GM12801 (cell line): ENCODE results near the gene LBX1.

Source experiments
- TF ChIP-seq, protein P1 (sequence below): IDR thresholded peaks from one replicate; pipeline ENCODE4 v1.5.1; 2011; ENCODE audit warnings: control low read depth; ENCODE audit not compliant: insufficient read length; ENCODE audit errors: extremely low read depth

Gene LBX1, protein sequence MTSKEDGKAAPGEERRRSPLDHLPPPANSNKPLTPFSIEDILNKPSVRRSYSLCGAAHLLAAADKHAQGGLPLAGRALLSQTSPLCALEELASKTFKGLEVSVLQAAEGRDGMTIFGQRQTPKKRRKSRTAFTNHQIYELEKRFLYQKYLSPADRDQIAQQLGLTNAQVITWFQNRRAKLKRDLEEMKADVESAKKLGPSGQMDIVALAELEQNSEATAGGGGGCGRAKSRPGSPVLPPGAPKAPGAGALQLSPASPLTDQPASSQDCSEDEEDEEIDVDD

DNA sequence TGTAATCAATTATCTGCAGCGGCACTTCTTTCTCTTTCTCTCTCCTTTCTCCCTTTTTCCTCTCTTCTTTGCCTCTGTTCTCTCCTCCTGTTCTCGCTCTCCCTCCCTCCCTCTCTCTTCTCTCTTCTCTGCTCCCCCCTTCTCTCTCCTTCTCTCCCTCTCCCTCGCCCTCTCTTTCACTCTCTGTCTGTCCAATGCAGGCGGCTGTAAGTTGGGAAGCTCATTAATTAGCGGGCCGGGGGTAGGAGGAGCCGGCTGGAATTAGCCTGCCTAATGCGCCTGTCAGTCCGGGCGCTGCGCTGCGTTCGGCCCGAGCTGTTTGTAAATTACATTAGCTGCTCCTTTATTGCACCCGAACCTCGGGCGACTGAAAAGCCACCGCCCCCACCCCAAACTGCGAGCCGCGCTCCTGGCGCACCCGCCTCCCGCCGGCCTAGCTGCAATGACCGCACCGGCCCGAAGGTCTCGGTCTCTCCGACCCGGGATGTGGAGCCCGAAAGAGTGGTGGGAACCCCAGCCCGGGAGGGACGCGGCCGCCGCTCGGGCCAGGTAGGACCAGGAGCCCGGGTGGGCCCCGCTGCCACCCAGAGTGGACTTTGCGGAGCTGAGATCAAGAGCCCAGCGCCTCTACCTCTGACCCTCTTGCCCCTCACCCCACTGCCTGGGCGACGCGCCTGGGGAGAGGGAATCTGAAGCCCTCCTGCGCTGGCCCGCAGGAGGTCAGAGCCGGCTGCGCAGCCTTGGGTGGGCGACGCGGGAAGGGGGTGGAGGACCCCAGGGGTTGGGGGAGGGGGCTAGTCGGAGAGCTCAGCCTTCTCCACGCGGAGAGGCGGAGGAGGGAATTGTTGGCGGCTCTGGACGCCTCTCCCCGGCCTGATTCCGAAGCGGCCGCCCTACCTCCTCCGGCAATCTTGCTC, at the start of gene LBX1:
Gene LBX1 (minus strand): TSS at position 198 of the 917 bp plus-strand sequence. CDS start 648 bp downstream, outside the sequence.
- TF ChIP-seq, protein P1, sequence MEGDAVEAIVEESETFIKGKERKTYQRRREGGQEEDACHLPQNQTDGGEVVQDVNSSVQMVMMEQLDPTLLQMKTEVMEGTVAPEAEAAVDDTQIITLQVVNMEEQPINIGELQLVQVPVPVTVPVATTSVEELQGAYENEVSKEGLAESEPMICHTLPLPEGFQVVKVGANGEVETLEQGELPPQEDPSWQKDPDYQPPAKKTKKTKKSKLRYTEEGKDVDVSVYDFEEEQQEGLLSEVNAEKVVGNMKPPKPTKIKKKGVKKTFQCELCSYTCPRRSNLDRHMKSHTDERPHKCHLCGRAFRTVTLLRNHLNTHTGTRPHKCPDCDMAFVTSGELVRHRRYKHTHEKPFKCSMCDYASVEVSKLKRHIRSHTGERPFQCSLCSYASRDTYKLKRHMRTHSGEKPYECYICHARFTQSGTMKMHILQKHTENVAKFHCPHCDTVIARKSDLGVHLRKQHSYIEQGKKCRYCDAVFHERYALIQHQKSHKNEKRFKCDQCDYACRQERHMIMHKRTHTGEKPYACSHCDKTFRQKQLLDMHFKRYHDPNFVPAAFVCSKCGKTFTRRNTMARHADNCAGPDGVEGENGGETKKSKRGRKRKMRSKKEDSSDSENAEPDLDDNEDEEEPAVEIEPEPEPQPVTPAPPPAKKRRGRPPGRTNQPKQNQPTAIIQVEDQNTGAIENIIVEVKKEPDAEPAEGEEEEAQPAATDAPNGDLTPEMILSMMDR, result no peak

DNA sequence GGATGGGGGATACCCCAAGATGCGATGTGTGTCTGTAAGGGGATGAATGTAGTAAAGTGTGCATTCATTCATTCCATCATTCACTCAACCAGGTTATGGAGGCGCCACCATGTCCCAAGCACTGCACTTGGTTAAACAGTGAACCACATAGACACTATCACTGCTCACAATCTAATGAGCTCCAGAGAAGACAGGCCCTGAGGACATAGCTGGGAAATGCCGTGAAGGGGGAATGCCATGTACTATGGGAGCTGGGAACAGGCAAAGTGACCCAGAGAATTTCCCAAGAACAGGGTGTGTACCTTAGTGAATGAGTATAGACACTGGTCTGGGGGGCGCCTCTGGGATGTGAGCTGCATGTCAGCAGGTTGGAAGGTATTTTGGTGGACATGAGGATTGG, 44.5 kb upstream of the LBX1 start:
- TF ChIP-seq, protein P1, result no peak

DNA sequence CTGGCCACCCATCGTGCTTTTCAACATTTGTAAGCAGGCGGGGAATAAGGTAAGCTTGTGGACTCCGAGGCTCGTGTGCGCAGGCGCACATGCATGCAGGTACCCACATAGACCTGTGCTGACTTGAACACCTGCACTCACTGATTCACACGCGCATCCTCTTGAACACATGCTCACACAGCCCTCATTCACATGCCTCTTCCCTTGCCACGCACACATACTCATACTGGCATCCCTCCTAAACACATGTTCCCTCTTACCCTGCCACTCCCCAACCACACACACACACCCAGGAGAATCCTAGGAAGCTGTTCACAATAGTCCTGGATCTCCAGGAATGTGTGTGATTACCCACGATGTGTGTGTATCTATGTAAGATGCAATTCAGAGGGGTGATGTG, 44.1 kb upstream of the LBX1 start:
- TF ChIP-seq, protein P1, result no peak

DNA sequence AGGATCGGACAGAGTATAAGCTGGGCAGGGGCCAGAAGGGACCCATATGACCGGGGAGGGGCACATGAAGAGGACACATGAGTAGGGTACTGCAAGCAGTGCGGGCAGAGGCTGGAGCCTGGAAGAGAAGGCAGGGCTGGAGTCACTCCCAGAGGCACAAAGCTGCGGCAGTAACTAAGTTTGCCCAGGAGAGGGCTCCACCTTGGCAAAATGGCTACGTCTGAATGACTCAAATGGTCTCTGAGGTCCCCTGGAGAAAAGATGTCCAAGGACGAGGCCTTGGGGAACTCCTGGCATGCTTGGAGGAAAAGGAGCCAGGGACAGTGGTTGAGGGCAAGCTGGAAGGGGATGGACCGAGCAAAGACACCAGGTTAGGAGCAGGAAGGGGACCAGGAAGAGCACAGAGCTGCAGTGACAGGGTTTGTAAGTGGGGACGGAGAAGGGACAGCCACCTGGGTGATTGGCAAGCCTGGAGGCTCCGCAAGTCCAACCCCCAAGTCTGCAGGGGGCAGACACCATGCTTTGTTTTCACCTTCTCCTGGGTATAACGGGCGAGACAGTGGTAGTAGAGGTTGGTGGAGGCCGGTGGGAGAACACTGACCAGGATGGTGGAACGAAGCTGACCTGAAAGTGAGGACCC, 43.1 kb upstream of the LBX1 start:
- TF ChIP-seq, protein P1, result no peak

DNA sequence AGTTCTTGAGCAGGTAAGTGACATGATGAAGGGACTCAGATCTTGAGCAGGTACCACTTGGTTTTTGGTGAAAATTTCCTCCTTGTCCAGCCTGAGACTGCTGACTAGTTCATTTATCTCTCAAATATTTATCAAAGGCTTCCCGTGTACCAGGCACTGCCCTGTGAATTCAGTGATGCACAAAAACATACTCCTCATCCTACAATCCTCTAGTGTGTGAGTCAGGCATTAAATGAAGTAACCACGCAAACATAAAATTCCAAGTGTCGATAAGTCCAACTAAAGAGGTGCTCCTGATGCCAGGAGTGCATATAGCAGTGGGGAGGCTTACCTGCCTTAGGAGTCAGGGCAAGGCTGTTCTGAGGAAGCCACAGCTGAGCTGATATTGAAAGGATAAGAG, 41.5 kb upstream of the LBX1 start:
- TF ChIP-seq, protein P1, result no peak

DNA sequence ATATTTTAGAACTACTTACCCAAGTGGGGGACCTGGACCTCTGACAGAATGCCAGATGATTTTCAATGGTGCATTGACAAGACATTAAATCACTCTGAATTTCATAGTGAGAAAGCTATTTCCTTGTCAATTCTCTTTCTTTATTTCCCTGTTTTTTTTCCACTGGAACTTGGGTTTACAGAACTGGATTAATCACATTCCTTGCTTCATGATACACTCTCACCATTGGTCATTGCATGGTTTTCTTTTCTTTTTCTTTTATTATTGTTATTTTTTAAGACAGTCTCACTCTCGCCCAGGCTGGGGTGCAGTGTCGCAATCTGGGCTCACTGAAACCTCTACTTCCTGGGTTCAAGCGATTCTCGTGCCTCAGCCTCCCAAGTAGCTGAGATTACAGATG, 38.5 kb upstream of the LBX1 start:
- TF ChIP-seq, protein P1, result no peak

DNA sequence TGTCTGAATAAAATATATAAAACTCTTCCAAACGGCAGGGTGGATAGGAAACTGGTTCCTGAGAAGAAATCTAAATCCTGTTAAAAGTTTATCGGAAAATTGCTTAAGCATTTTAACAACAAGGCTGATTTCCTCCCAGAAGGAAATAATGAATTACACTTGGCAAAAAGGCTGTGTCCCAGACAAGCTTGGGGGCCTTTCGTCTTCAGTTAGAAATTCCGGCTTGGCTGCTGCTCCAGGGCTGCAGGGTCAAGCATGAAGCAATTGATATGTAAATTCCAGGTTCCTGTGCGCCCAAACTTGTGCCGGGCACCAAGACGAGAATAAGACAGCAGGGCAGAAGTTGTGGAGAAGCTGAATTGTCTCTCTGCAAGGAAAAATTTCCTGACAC, 38.0 kb upstream of the LBX1 start:
- TF ChIP-seq, protein P1, result no peak
